ENCODE data around the gene FFAR4. TPM values are rescaled to one million over a fixed set of nuclear protein-coding genes. Genes with fewer than 3 reads are reported as not detected.

The FFAR4 gene
- total and polyA plus RNA-seq, 4 donors, result 0.14 to 0.28 (median 0.19) TPM

GRCh38 chr10:93573051-93573909 is 6.8 kb downstream of the FFAR4 start:
- WGBS, result 65% methylated on average over 10 of the region's 10 CpGs
- H3K27ac ChIP-seq (ENCODE audit: low read depth in 1 of 2, low read length in 2 of 2), result no peak overlapping the region
- H3K36me3 ChIP-seq (ENCODE audit: control insufficient read depth in 4 of 4, insufficient read depth in 3 of 4, low read depth in 1 of 4, low read length in 3 of 4), result no peaks in the 10 kb centered on the region
- TF ChIP-seq, protein P1, sequence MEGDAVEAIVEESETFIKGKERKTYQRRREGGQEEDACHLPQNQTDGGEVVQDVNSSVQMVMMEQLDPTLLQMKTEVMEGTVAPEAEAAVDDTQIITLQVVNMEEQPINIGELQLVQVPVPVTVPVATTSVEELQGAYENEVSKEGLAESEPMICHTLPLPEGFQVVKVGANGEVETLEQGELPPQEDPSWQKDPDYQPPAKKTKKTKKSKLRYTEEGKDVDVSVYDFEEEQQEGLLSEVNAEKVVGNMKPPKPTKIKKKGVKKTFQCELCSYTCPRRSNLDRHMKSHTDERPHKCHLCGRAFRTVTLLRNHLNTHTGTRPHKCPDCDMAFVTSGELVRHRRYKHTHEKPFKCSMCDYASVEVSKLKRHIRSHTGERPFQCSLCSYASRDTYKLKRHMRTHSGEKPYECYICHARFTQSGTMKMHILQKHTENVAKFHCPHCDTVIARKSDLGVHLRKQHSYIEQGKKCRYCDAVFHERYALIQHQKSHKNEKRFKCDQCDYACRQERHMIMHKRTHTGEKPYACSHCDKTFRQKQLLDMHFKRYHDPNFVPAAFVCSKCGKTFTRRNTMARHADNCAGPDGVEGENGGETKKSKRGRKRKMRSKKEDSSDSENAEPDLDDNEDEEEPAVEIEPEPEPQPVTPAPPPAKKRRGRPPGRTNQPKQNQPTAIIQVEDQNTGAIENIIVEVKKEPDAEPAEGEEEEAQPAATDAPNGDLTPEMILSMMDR (IDR thresholded peaks at IDR 0.05; ENCODE audit: low read depth, low read length, missing input control), result no peak
- TF ChIP-seq YY1 (IDR thresholded peaks at IDR 0.05) (no peak), FOXA1 (IDR thresholded peaks at IDR 0.05) (no peak), EGR1 (IDR thresholded peaks at IDR 0.05; ENCODE audit: low read depth in 2 of 2) (no peak), TAF1 (conservative IDR thresholded peaks at IDR 0.05) (no peak), GABPA (IDR thresholded peaks at IDR 0.05 in 1 of 2, conservative IDR thresholded peaks at IDR 0.05 in 1 of 2) (no peak)
- TF ChIP-seq, protein P2, sequence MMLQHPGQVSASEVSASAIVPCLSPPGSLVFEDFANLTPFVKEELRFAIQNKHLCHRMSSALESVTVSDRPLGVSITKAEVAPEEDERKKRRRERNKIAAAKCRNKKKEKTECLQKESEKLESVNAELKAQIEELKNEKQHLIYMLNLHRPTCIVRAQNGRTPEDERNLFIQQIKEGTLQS (IDR thresholded peaks at IDR 0.05), result no peak
- no peak overlapping the region for H3K4me3 ChIP-seq (ENCODE audit: low read depth in 1 of 3, low read length in 3 of 3)
- H3K9me3 ChIP-seq (ENCODE audit: control insufficient read depth in 4 of 4, low read length in 3 of 4), result no peaks in the 10 kb centered on the region
- no peak for DNase-seq (ENCODE audit: low spot score)
- peaks cover 0 to 3% (median 0%) of the 10 kb centered on the region in 4 donors for H3K27me3 ChIP-seq (ENCODE audit: control insufficient read depth in 4 of 4, insufficient read depth in 4 of 4, low read length in 3 of 4)
- no peak overlapping the region for H3K9ac ChIP-seq (ENCODE audit: low read depth in 1 of 2, low read length in 2 of 2)
- H3K4me1 ChIP-seq (ENCODE audit: control insufficient read depth in 4 of 4, insufficient read depth in 4 of 4, low read length in 3 of 4), result no peaks in the 10 kb centered on the region

DNA sequence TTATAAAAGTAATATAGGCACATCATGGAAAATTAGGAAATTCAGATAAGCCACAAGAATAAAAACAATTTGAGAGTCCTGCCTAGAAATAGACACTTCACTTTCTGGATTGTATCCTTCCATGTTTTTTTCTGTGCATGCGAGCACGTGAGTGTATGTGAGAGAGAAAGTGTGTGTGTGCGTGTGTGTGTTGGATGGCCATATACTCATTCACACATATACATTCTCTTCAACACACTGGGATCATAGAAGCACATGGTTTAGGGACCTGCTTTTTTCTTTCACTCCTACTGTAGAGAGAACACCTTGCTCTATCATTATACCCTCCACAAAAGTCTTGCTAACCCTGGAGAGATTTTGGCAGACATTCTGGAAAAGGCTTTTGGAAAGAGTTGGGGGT is 7.5 kb downstream of the FFAR4 start:
- no peak for TF ChIP-seq YY1 (IDR thresholded peaks at IDR 0.05)
- TF ChIP-seq, protein P1 (IDR thresholded peaks at IDR 0.05; ENCODE audit: low read depth, low read length, missing input control), result no peak
- TF ChIP-seq FOXA1 (IDR thresholded peaks at IDR 0.05), result no peak
- no peak for TF ChIP-seq SP1 (IDR thresholded peaks at IDR 0.05)
- H3K4me1 ChIP-seq (ENCODE audit: control insufficient read depth in 4 of 4, insufficient read depth in 4 of 4, low read length in 3 of 4), result no peaks in the 10 kb centered on the region
- H3K27ac ChIP-seq (ENCODE audit: low read depth in 1 of 2, low read length in 2 of 2), result no peak overlapping the region
- H3K9me3 ChIP-seq (ENCODE audit: control insufficient read depth in 4 of 4, low read length in 3 of 4), result no peaks in the 10 kb centered on the region
- 85% methylated on average over 3 of the region's 3 CpGs for WGBS
- H3K36me3 ChIP-seq (ENCODE audit: control insufficient read depth in 4 of 4, insufficient read depth in 3 of 4, low read depth in 1 of 4, low read length in 3 of 4), result no peaks in the 10 kb centered on the region
- H3K27me3 ChIP-seq (ENCODE audit: control insufficient read depth in 4 of 4, insufficient read depth in 4 of 4, low read length in 3 of 4), result no peaks in the 10 kb centered on the region
- H3K4me3 ChIP-seq (ENCODE audit: low read depth in 1 of 3, low read length in 3 of 3), result no peak overlapping the region
- H3K9ac ChIP-seq (ENCODE audit: low read depth in 1 of 2, low read length in 2 of 2), result no peak overlapping the region
- no peak for DNase-seq (ENCODE audit: low spot score)

- WGBS, result 69% methylated on average over 3 of the region's 3 CpGs
- no peaks in the 10 kb centered on the region for H3K36me3 ChIP-seq (ENCODE audit: control insufficient read depth in 4 of 4, insufficient read depth in 3 of 4, low read depth in 1 of 4, low read length in 3 of 4)
- no peak overlapping the region for H3K4me3 ChIP-seq (ENCODE audit: low read depth in 1 of 3, low read length in 3 of 3)
- no peak for DNase-seq (ENCODE audit: low spot score)
- no peaks in the 10 kb centered on the region for H3K4me1 ChIP-seq (ENCODE audit: control insufficient read depth in 4 of 4, insufficient read depth in 4 of 4, low read length in 3 of 4)
- no peak overlapping the region for H3K27ac ChIP-seq (ENCODE audit: low read depth in 1 of 2, low read length in 2 of 2)
- no peaks in the 10 kb centered on the region for H3K9me3 ChIP-seq (ENCODE audit: control insufficient read depth in 4 of 4, low read length in 3 of 4)
- no peak overlapping the region for H3K9ac ChIP-seq (ENCODE audit: low read depth in 1 of 2, low read length in 2 of 2)
- H3K27me3 ChIP-seq (ENCODE audit: control insufficient read depth in 4 of 4, insufficient read depth in 4 of 4, low read length in 3 of 4), result no peaks in the 10 kb centered on the region
- TF ChIP-seq HNF4A (conservative IDR thresholded peaks at IDR 0.05) (no peak), REST (IDR thresholded peaks at IDR 0.05) (no peak), SP1 (IDR thresholded peaks at IDR 0.05) (no peak), HNF4G (IDR thresholded peaks at IDR 0.05) (no peak), FOXA2 (IDR thresholded peaks at IDR 0.05) (no peak), GABPA (IDR thresholded peaks at IDR 0.05 in 1 of 2, conservative IDR thresholded peaks at IDR 0.05 in 1 of 2) (no peak), JUND (IDR thresholded peaks at IDR 0.05) (no peak), EGR1 (IDR thresholded peaks at IDR 0.05; ENCODE audit: low read depth in 2 of 2) (no peak), YY1 (IDR thresholded peaks at IDR 0.05) (no peak)
- TF ChIP-seq, protein P3, sequence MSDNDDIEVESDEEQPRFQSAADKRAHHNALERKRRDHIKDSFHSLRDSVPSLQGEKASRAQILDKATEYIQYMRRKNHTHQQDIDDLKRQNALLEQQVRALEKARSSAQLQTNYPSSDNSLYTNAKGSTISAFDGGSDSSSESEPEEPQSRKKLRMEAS (IDR thresholded peaks at IDR 0.05), result no peak
- TF ChIP-seq, protein P1 (IDR thresholded peaks at IDR 0.05; ENCODE audit: low read depth, low read length, missing input control), result no peak
- TF ChIP-seq, protein P2 (IDR thresholded peaks at IDR 0.05), result no peak
These were observed 10.4 kb downstream of the FFAR4 start for GRCh38 chr10:93576888-93577287.

All from liver (tissue), 9 donors.